HK-2 (cell line): ENCODE results near the gene DAGLA.

Experiments
- DNase-seq: peaks from one replicate; pipeline ENCODE4 v3.0.0-alpha.2; 2018; ENCODE audit not compliant: unreplicated experiment

The DAGLA gene

GRCh38 chr11:61762798-61763197, 82.6 kb downstream of the DAGLA start:
- DNase-seq = no peak

- no peak for DNase-seq
These were observed 83.9 kb downstream of the DAGLA start for GRCh38 chr11:61763930-61764605.

DNA sequence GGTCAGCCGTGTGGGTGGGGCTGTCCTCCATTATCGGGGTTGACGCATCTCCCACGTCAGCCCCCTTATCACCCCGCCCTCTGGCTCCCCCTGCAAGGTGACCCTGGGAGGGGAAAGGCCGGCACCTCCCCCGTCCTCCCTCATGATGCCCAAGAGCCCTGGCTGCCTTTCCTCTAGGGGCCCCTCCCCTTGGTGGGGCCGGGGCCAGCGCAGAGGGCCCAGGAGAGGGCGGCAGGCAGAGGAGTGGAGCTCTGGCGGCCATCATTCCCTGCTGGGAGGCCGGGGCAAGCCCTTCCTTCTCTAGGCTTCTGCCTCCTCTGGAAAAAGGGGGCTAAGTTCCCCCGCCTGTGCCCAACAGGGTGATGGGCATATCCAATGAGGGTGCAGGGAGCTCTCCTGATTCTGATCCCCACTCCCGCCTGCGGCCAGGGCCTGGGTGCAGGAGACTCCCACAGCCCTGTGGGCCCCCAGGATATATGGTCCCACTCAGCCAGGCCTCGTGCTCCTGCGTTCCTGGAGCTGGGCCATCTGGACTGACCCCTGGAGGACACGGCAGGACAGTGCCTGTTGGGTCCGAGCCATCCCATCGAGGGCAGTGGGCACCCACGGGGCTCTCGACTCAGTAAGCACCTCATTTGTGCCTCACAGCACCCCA, 84.5 kb downstream of the DAGLA start:
- no peak for DNase-seq

GRCh38 chr11:61765550-61766253, 85.5 kb downstream of the DAGLA start:
- no peak for DNase-seq

DNA sequence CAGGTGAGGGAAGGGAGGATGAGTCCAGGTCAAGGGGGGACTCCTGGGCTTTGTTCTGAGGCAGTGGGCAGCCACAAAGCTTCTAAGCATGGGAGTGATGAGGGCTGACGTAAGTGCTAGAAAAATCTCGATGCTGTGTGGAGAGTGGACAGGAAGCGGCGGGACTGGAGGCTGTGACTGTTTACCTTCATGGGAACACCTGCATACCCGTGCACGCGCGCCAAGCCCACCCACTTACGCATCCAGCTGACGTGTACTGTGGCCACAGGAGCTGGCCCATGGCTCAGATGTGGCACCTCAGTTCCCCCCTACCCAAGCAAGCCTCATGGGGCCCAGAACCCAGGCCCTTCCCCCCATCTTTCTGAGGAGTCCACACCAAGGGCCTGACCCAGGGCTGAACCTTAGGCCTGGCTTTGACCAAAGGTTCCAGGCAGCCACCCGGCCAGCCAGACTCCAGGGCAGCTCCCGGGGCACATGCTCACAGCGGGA, 86.2 kb downstream of the DAGLA start:
- DNase-seq = no peak

- DNase-seq = no peak
These were observed 88.3 kb downstream of the DAGLA start for GRCh38 chr11:61768376-61769076.

- DNase-seq = no peak
These were observed 89.2 kb downstream of the DAGLA start for GRCh38 chr11:61769169-61769920.

GRCh38 chr11:61769946-61770683, 89.9 kb downstream of the DAGLA start:
- DNase-seq = no peak

- DNase-seq = no peak
These were observed 91.2 kb downstream of the DAGLA start for GRCh38 chr11:61771195-61771894.

DNA sequence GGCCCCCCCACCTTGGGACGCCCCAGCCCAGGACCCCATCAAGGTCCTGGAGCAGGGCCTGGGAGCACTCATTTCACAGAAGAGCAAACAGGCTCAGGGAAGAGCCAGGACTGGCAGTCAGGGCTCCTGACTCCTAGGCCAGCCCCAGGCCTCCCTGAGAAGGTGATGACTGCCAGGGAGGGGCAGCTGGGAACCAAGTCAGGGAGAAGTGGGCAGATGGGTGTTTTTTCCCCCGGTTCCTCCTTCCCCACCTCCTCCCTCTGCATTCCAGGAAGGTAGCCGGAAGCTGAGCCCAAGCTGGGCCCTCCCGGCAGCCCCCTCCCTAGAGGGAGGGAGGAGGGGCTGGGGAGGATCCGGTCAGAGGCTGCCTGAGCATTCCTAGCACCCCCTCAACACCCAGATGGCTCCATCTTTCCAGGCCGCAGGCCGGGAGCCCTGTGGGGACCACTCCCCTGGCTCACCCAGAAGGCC, 91.8 kb downstream of the DAGLA start:
- no peak for DNase-seq

- DNase-seq = no peak
These were observed 93.2 kb downstream of the DAGLA start for GRCh38 chr11:61773356-61773755.

DNA sequence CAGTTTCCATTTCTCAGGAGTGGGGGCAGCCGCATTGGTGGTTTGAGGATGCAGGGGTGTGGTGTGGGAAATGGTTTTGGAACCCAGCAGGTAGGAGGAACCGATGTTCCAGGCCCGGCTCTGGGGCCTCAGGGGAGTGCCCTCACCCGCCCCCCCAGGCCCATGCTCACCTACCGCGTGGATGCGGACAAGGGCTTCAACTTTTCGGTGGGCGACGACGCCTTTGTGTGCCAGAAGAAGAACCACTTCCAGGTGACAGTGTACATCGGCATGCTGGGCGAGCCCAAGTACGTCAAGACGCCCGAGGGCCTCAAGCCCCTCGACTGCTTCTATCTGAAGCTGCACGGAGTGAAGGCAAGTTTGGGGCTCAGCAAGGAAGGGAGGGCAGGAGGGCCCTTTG, 93.6 kb downstream of the DAGLA start:
- DNase-seq = no peak

- no peak for DNase-seq
These were observed 94.2 kb downstream of the DAGLA start for GRCh38 chr11:61774411-61774810.

GRCh38 chr11:61775106-61775505, 94.9 kb downstream of the DAGLA start:
- no peak for DNase-seq

DNA sequence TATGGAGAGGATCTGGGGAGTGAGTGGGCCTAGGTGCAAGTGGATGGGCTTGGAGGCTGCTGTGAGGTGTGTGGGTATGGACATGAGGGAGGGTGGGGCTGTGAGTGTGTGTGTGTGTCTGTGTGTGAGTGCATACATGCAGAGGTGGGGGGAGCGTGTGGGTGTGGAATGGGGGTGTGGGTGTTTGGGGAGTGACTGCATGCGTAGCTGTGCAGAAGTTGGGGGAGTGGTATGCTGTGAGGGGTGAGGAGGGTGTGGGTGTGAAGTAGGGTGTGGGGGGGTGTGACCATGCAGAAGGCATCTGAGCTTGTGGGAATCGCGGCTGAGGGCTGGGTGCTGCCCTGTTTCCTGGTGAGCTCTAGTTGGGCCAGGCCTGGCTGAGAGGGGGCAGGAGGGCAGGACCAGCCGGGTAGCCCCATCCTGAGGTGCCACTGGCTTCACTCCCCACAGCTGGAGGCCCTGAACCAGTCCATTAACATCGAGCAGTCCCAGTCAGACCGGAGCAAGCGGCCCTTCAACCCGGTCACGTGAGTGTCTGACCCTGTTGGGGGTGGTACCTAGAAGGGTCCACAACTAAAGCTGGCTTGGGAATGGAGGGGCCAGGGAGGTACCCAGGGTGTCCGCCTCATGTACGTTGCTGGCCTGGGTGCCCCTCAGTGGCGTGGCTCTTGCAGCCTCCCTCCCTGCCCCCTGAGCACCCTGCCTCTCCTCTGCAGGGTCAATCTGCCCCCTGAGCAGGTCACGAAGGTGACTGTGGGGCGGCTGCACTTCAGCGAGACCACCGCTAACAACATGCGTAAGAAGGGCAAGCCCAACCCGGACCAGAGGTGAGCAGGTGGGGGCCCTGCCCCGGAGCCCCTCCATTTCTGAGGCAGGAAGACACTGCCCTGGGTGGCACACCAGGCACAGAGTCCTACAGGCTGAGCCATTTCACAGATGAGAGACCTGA, 95.7 kb downstream of the DAGLA start:
- DNase-seq = no peak

- DNase-seq = peak; percentile 47
These were observed 96.4 kb downstream of the DAGLA start for GRCh38 chr11:61776561-61777075.

DNA sequence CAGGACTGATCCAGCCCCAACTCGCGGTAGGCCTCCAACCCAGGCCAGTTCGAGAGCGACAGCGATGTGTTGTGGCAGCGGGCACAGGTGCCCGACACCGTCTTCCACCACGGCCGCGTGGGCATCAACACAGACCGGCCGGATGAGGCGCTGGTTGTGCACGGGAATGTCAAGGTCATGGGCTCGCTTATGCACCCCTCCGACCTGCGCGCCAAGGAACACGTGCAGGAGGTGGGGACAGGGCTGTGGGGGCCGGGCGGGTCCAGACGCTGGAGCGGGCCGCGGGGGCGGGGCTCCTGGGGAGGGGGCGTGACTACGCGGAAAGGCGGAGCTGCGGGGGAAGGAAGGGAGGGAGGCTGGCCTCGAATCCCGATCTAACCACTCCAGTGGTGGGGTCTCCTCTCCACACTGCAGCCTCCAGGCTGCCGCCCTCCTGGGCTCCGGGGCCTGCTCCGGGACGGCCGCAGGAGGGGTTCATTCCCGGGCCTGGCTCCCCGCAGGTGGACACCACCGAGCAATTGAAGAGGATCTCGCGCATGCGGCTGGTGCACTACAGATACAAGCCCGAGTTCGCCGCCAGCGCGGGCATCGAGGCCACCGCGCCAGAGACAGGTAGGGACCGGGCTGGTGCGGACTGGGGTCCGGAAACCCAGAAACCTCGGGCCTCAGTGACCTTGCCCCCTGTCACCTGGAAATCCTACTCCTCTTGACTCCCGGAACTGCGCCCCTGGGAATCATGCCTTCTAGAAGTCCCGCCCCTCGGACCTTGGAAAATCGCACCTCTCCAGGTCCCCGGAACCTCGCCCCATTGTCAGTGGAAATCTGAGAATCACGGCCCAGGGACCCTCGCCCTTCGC, 97.3 kb downstream of the DAGLA start:
- no peak for DNase-seq
